Coronary artery (tissue), 2 donors: ENCODE measurements around the gene SHFL.

Source experiments
- DNase-seq: peaks from one replicate; pipeline ENCODE4 v3.0.0-alpha.2; 2017; ENCODE audit warnings: low spot score
- H3K27ac ChIP-seq, 2 donors: fragments of 200-600 bp; sonication (generic); one replicate each; pipeline ENCODE4 v1.5.1; 2016 to 2019
- H3K4me3 ChIP-seq: fragments of 200-600 bp; sonication (generic); 2 replicates; pipeline ENCODE4 v1.5.1; 2016; ENCODE audit warnings: mild to moderate bottlenecking, moderate library complexity
- TF ChIP-seq, protein P1 (sequence below): fragments of 200-600 bp; sonication (generic); IDR thresholded peaks from one replicate; pipeline ENCODE4 v1.5.1; 2019; ENCODE audit warnings: antibody characterized with exemption

SHFL gene

GRCh38 chr19:10086591-10087192 lies 575 bp downstream of the SHFL start:
- H3K4me3 ChIP-seq = peak overlapping the region; percentile 81
- peak overlapping the region; percentile 88 to 91 for H3K27ac ChIP-seq
- TF ChIP-seq, protein P1, sequence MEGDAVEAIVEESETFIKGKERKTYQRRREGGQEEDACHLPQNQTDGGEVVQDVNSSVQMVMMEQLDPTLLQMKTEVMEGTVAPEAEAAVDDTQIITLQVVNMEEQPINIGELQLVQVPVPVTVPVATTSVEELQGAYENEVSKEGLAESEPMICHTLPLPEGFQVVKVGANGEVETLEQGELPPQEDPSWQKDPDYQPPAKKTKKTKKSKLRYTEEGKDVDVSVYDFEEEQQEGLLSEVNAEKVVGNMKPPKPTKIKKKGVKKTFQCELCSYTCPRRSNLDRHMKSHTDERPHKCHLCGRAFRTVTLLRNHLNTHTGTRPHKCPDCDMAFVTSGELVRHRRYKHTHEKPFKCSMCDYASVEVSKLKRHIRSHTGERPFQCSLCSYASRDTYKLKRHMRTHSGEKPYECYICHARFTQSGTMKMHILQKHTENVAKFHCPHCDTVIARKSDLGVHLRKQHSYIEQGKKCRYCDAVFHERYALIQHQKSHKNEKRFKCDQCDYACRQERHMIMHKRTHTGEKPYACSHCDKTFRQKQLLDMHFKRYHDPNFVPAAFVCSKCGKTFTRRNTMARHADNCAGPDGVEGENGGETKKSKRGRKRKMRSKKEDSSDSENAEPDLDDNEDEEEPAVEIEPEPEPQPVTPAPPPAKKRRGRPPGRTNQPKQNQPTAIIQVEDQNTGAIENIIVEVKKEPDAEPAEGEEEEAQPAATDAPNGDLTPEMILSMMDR = no peak
- DNase-seq = no peak

DNA sequence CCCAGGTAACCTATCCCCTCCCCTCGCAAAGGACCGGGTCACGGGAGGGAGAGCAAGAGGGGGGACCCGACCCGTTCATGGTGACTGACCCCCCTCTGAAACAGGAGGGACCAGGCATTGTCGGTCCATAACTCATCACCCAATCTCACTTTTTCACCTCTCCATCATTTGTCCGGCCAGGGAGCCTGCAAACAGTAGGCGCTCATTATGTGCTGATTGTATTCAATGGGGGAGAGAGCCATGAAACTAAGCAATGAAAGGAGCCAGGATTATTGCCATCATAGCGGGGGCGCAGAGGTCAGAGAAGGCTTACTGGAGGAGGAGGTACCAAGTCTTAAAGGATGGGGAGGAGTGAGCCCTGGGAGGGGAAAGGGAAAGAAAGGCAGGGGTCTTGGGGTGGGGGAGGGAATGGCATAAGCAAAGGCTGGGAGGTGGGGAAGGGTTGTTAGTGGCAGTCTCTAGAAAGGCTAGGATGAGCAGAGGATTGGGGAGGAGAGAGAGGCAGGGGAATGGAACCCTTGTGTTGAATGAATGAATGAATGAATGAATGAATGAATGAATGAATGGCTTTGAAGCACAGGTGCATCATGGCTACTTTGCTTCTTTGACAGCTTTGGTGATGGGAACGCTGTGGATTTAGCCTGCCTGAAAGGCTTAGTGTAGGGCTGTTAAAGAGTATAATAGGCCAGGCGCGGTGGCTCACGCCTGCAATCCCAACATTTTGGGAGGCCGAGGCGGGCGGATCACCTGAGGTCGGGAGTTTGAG lies 1.4 kb downstream of the SHFL start:
- no peak for DNase-seq
- H3K4me3 ChIP-seq = peak overlapping the region; percentile 81
- TF ChIP-seq, protein P1 = no peak
- peak overlapping the region in 1 of 2 donors; percentile 88 for H3K27ac ChIP-seq

GRCh38 chr19:10088949-10089554 lies 2.9 kb downstream of the SHFL start:
- TF ChIP-seq, protein P1 = no peak
- no peak for DNase-seq
- Histone ChIP-seq H3K27ac (no peak overlapping the region), H3K4me3 (no peak overlapping the region)

- TF ChIP-seq, protein P1 = no peak
- DNase-seq = no peak
- Histone ChIP-seq H3K4me3 (no peak overlapping the region), H3K27ac (no peak overlapping the region)
Measured at GRCh38 chr19:10089801-10090375, 3.8 kb downstream of the SHFL start.

GRCh38 chr19:10091370-10091687 lies 5.2 kb downstream of the SHFL start:
- Histone ChIP-seq H3K4me3 (no peak overlapping the region), H3K27ac (no peak overlapping the region)
- TF ChIP-seq, protein P1 = no peak
- no peak for DNase-seq

DNA sequence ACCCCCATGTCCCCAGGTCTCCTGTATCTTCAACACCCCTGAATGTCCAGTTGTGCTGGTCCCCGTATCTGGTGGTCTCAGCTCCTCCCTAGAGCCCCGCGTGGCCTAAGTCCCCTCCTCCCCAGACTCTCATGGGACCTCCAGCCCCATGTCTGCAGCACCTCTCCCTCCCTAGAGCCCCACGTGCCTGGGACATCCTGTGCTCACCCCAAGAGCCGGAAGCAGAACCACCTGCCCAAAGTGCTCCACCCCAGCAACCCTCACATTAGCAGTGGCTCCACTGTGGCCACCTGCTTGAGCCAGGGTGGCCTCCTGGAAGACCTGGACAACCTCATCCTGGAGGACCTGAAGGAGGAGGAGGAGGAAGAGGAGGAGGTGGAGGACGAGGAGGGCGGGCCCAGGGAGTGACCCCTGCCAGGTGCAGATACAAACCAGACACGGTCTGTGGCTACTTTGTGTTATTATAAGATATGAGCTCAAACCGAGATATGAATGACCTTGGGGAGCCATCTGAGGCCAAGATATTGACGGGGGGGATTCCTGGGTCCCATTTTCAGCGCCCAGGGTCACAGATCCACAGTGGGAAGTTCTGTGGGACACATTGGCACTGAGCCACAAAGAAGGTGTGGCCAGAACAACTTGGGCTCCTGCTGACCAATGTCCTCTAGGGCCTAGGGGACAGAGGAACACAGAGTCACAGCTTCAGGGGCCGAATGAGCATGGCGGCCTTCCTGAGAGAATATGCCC lies 6.0 kb downstream of the SHFL start:
- no peak overlapping the region for H3K4me3 ChIP-seq

More for the DNA sequence above, 6.0 kb downstream of the SHFL start:
- DNase-seq = no peak
- H3K27ac ChIP-seq = no peak overlapping the region
- TF ChIP-seq, protein P1 = no peak
